GM10266 (cell line): ENCODE measurements around the gene LCN1.

Experiments
- DNase-seq: peaks from one replicate; pipeline ENCODE4 v3.0.0; 2012; ENCODE audit errors: extremely low spot score
- CTCF ChIP-seq: IDR thresholded peaks from 2 replicates; pipeline ENCODE4 v1.5.1; 2012; ENCODE audit warnings: mild to moderate bottlenecking, low read depth; ENCODE audit not compliant: control insufficient read depth, insufficient read depth; ENCODE audit errors: missing control alignments

The LCN1 gene

DNA sequence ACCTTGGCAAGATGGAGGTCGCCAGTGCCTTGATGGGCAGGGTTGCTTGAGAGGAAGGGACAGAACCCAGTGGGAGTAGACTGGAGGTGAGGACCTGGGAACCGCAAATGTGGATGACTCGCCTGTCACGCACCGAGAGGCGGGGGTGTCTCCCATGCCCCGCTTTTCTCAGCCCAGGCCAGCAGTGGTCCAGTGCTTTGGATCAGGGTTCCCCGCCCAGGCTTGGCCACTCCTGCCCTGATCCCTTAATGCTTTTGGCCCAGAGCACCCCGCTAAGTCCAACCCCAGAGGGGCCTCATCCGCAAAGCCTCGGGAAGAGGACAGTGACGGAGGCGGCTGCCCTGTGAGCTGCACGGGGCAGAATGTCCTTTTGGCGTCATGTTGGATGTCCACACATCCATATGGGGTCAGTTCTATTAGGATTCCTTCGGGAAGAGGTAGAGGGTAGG lies 18.3 kb upstream of the LCN1 start:
- no peak for DNase-seq
- TF ChIP-seq CTCF, result no peak

- DNase-seq, result no peak
- TF ChIP-seq CTCF, result no peak
Observed at GRCh38 chr9:135503371-135504261, 17.6 kb upstream of the LCN1 start.

DNA sequence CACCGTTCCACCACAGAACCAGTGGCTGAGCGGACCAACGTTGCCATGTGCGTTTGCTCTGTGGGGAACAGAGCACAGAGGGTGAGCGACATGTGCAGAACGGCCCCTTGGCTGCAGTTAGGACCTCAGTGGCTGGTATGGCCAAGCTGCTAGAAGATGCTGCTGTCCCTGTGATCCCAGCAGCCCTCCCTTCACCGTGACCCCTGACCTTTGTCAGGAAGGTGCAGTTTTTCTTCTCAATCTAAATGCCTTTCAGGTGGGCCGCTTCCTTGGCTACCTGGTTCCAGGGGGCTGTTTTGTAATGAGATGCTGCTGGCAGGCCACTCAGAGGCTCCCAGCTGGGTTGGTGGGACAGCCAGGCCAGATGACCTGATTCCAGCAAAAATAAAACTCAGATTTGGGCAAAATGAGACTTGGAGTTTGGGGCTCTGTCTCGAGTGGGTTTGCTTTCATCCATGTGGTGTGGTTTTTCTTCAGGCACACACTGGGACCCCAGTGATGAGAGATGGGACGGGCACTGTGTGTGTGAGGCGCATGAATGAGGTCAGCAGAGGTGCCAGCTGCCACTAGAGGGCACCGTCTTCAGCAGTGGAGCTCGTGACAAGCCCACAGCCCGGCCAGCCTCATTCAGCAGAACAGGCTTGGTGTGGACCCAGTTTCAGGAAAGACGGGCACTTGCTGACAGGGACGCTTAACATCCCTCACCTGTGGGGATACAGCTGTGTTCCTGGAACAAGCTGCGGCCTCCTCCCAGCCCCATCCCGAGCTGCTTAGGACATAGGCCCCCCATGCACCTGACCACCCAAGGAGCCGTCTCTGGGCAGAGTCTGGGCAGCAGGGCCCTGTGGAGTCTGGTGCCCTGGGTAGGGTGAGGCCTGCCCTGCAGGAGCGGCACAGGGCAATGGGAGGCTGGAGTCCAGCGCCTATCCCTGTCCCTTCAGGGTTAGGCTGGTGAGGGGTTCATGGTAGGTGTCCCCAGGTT lies 16.7 kb upstream of the LCN1 start:
- TF ChIP-seq CTCF, result peak; percentile 88
- peak; percentile 73 for DNase-seq

GRCh38 chr9:135505406-135506187 lies 15.6 kb upstream of the LCN1 start:
- no peak for TF ChIP-seq CTCF
- DNase-seq, result no peak

DNA sequence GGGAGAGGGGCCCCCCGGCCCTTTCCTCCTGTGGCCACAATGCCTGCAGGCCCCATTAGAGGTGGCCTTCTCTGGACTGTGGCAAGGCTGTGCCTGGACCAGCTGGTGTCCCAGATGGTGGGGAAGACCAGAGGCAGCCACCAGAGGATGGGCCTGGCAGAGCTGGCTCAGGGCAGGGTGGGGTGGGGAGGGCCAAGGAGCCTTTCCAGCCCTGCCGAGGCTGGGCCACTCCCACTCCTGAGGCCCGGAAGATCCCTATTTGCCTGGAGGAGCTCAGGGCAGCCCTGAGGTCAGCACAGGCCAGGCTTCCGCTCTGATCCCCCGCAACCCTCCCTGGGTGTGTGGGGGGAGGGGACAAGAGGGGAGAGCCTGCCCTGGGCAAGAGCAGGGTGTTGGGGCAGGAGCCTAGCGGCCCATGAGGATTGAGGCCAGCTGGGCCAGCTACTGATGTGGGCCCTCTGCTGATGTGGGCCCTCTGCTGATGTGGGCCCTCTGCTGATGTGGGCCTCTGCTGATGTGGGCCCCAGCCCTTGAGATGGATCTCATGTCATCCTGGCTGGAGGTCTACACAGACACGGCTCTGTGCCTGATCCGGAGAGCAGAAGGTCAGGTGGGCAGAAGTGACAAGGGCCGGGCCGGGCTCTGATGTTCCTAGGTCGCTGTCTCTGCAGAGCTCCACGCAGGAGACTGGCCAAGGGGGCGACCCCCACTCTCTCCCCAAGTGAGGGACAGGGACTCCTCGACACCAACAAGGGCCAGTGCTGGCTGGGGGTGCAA lies 14.7 kb upstream of the LCN1 start:
- DNase-seq, result no peak
- TF ChIP-seq CTCF, result no peak
